Measurements from ENCODE around the gene EPSTI1.
"Not testable (repeated sequence)": the region's sequence is repeated elsewhere in the genome, so short reads cannot be mapped to it uniquely, and the experiment has no call there.

EPSTI1 gene

DNA sequence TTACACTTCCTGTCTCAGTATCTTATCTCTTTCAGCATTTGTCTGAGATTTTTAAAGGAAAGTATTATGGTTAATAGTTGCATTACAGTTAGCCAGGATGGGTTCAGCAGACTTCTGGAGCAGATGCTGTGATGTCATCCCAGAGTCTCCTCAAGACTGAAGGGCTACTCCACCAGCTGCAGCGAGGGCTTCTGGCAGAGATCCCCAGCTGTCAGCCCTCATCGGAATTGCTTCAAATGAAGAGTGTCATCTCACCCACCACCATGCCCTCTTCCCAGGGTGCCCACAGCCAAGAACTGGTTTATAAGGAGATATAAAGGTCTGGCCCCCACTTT, 126.3 kb downstream of the EPSTI1 start:
- DNase-seq (ENCODE audit: low read depth) = no peak

GRCh38 chr13:42864952-42865767, 126.9 kb downstream of the EPSTI1 start:
- H3K4me3 ChIP-seq (ENCODE audit: low read depth, low read length) = no peak overlapping the region
- no peak for DNase-seq (ENCODE audit: low read depth)
- TF ChIP-seq, protein P1, sequence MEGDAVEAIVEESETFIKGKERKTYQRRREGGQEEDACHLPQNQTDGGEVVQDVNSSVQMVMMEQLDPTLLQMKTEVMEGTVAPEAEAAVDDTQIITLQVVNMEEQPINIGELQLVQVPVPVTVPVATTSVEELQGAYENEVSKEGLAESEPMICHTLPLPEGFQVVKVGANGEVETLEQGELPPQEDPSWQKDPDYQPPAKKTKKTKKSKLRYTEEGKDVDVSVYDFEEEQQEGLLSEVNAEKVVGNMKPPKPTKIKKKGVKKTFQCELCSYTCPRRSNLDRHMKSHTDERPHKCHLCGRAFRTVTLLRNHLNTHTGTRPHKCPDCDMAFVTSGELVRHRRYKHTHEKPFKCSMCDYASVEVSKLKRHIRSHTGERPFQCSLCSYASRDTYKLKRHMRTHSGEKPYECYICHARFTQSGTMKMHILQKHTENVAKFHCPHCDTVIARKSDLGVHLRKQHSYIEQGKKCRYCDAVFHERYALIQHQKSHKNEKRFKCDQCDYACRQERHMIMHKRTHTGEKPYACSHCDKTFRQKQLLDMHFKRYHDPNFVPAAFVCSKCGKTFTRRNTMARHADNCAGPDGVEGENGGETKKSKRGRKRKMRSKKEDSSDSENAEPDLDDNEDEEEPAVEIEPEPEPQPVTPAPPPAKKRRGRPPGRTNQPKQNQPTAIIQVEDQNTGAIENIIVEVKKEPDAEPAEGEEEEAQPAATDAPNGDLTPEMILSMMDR (IDR thresholded peaks at IDR 0.05; ENCODE audit: control insufficient read depth, extremely low read depth, insufficient read depth) = no peak

More for the DNA sequence above, 126.3 kb downstream of the EPSTI1 start:
- TF ChIP-seq, protein P1 (IDR thresholded peaks at IDR 0.05; ENCODE audit: control insufficient read depth, extremely low read depth, insufficient read depth) = no peak
- H3K4me3 ChIP-seq (ENCODE audit: low read depth, low read length) = no peak overlapping the region

DNA sequence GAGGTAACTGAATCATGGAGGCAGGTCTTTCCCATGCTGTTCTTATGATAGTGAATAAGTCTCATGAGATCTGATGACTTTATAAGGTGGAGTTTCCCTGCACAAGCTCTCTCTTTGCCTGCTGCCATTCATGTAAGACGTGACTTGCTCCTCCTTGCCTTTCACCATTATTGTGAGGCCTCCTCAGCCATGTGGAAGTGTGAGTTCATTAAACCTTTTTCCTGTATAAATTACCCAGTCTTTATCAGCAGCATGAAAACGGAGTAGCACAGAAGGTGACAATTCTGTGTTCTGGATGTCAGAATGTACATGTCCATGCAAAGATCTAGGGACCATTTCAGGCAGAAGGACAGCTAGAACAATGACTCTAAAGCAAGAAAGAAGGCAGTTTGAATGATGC, 129.7 kb downstream of the EPSTI1 start:
- not testable (repeated sequence) for H3K4me3 ChIP-seq (ENCODE audit: low read depth, low read length); DNase-seq (ENCODE audit: low read depth)

- no peak for DNase-seq (ENCODE audit: low read depth)
- TF ChIP-seq, protein P1 (IDR thresholded peaks at IDR 0.05; ENCODE audit: control insufficient read depth, extremely low read depth, insufficient read depth) = no peak
- peak overlapping the region; percentile 28 for H3K4me3 ChIP-seq (ENCODE audit: low read depth, low read length)
Observed at GRCh38 chr13:42860485-42860884, 131.6 kb downstream of the EPSTI1 start.

GRCh38 chr13:42859760-42860159, 132.3 kb downstream of the EPSTI1 start:
- peak; percentile 74 for DNase-seq (ENCODE audit: low read depth)
- TF ChIP-seq, protein P1 (IDR thresholded peaks at IDR 0.05; ENCODE audit: control insufficient read depth, extremely low read depth, insufficient read depth) = no peak
- 0 out of 2 replicates have a peak overlapping the region, but pooled peaks have one; percentile 28 for H3K4me3 ChIP-seq (ENCODE audit: low read depth, low read length)

DNA sequence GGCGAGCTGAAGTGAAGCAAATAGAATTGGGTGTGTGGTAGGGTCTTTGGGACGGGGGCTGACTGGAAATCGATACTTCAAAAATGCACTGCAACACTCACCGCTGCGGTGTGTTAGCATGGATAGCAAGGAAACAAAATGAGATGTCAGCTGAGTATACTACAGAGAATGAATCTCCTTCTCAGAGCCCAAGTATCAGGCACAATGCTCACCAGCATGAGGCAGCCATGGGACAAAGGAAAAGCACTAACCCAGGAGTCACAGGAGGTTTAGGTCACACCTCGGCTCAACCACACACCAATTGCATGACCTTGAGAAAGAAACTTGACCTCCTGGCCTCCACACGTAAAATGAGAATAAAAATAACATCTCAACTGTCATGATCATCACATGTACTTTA, 136.6 kb downstream of the EPSTI1 start:
- no peak overlapping the region for H3K4me3 ChIP-seq (ENCODE audit: low read depth, low read length)
- TF ChIP-seq, protein P1 (IDR thresholded peaks at IDR 0.05; ENCODE audit: control insufficient read depth, extremely low read depth, insufficient read depth) = no peak
- DNase-seq (ENCODE audit: low read depth) = no peak

DNA sequence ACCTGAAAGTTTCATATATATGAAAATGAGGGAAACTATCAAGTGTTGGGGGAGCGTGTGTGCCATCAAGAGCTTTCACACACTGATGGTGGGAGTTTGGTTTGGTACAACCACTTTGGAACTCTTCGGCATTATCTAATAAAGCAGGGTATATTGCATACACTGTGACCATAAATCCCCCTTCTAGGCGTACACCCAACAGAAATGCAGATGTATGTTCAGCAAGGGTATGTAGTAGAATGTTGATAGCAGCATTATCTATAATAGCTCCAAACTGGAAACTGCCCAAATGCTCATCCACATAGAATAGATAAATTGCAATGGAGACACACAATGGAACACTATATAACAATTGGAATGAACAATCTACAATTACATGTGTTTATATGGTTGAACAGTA, 139.9 kb downstream of the EPSTI1 start:
- DNase-seq (ENCODE audit: low read depth) = no peak
- no peak overlapping the region for H3K4me3 ChIP-seq (ENCODE audit: low read depth, low read length)
- TF ChIP-seq, protein P1 (IDR thresholded peaks at IDR 0.05; ENCODE audit: control insufficient read depth, extremely low read depth, insufficient read depth) = no peak

Measured in LNCaP clone FGC (cell line).